Neuronal stem cell (in vitro differentiated cells): ENCODE data around the gene SLC9A7.

Experiments
- DNase-seq: peaks from one replicate; pipeline ENCODE4 v3.0.0-alpha.2; 2013; ENCODE audit warnings: low spot score
- H2AFZ ChIP-seq: one replicate; pipeline ENCODE4 v1.6.1; 2013; ENCODE audit warnings: mild to moderate bottlenecking, low read length, inconsistent platforms
- H2AK5ac ChIP-seq: 2 replicates; pipeline ENCODE4 v1.6.1; 2013; ENCODE audit warnings: low read depth, mild to moderate bottlenecking, inconsistent platforms, low read length, moderate library complexity, mixed read lengths
- H2BK120ac ChIP-seq: 2 replicates; pipeline ENCODE4 v1.6.1; 2013; ENCODE audit warnings: low read depth, mild to moderate bottlenecking, inconsistent platforms, low read length, moderate library complexity, mixed read lengths
- H2BK12ac ChIP-seq: one replicate; pipeline ENCODE4 v1.6.1; 2013; ENCODE audit warnings: low read length, inconsistent platforms
- H2BK15ac ChIP-seq: 2 replicates; pipeline ENCODE4 v1.6.1; 2013; ENCODE audit warnings: mild to moderate bottlenecking, low read length, inconsistent platforms, mixed read lengths
- H2BK5ac ChIP-seq: one replicate; pipeline ENCODE4 v1.6.1; 2013; ENCODE audit warnings: inconsistent platforms, mild to moderate bottlenecking, low read length, moderate library complexity
- H3K14ac ChIP-seq: one replicate; pipeline ENCODE4 v1.6.1; 2013; ENCODE audit warnings: low read length, inconsistent platforms
- H3K18ac ChIP-seq: 2 replicates; pipeline ENCODE4 v1.6.1; 2013; ENCODE audit warnings: low read length, inconsistent platforms
- H3K23ac ChIP-seq: 2 replicates; pipeline ENCODE4 v1.6.1; 2013; ENCODE audit warnings: low read depth, mild to moderate bottlenecking, mixed read lengths, low read length, inconsistent platforms; ENCODE audit not compliant: poor library complexity
- H3K27ac ChIP-seq: replicated peaks from 3 replicates; pipeline ENCODE4 v1.5.1; 2013; ENCODE audit warnings: low read length, inconsistent platforms
- H3K27me3 ChIP-seq, 3 experiments: 2 replicates each; pipeline ENCODE4 v1.6.1; 2013; ENCODE audit warnings: low read length in 3 of 3, mild to moderate bottlenecking in 2 of 3, inconsistent platforms in 1 of 3, low read depth in 1 of 3, mixed read lengths in 1 of 3, moderate library complexity in 1 of 3; ENCODE audit not compliant: control insufficient read depth in 3 of 3, insufficient read depth in 3 of 3
- H3K36me3 ChIP-seq, 2 donors: replicated peaks in 1 of 2; 2 replicates each; pipeline ENCODE4 v1.6.1; 2013; ENCODE audit warnings: low read length in 2 of 2; ENCODE audit not compliant: control insufficient read depth in 2 of 2, insufficient read depth in 2 of 2
- H3K4ac ChIP-seq: 2 replicates; pipeline ENCODE4 v1.6.1; 2013; ENCODE audit warnings: inconsistent platforms, mild to moderate bottlenecking, low read length, moderate library complexity
- H3K4me1 ChIP-seq, 2 donors: 1 replicate in 1 of 2; 2 replicates in 1 of 2; pipeline ENCODE4 v1.6.1; 2013; ENCODE audit warnings: low read length in 2 of 2, low read depth in 1 of 2; ENCODE audit not compliant: control insufficient read depth in 2 of 2, insufficient read depth in 1 of 2
- H3K4me2 ChIP-seq: one replicate; pipeline ENCODE4 v1.6.1; 2013; ENCODE audit warnings: mild to moderate bottlenecking, low read length, inconsistent platforms; ENCODE audit not compliant: insufficient read depth, poor library complexity, severe bottlenecking
- H3K4me3 ChIP-seq, 2 donors: 2 replicates each; pipeline ENCODE4 v1.5.1; 2013; ENCODE audit warnings: low read length in 2 of 2, mild to moderate bottlenecking in 2 of 2, inconsistent platforms in 1 of 2, moderate library complexity in 1 of 2
- H3K79me1 ChIP-seq: one replicate; pipeline ENCODE4 v1.6.1; 2013; ENCODE audit warnings: low read depth, mild to moderate bottlenecking, inconsistent platforms, low read length, moderate library complexity
- H3K9ac ChIP-seq: one replicate; pipeline ENCODE4 v1.6.1; 2013; ENCODE audit warnings: mild to moderate bottlenecking, low read depth, low read length, inconsistent platforms; ENCODE audit not compliant: poor library complexity
- H3K9me3 ChIP-seq, 2 donors: replicated peaks in 1 of 2; 2 replicates each; pipeline versions ENCODE3 to v1.6.1; 2013; ENCODE audit warnings: low read length in 2 of 2, mild to moderate bottlenecking in 2 of 2, inconsistent platforms in 1 of 2, low read depth in 1 of 2, mixed read lengths in 1 of 2, moderate library complexity in 1 of 2; ENCODE audit not compliant: control insufficient read depth in 2 of 2, insufficient read depth in 1 of 2
- H4K8ac ChIP-seq: one replicate; pipeline ENCODE4 v1.6.1; 2013; ENCODE audit warnings: low read depth, mild to moderate bottlenecking, inconsistent platforms, low read length, moderate library complexity
- H4K91ac ChIP-seq: one replicate; pipeline ENCODE4 v1.6.1; 2013; ENCODE audit warnings: low read length, low read depth, mild to moderate bottlenecking, inconsistent platforms; ENCODE audit not compliant: poor library complexity
- WGBS, 2 donors: extraction: QIAGEN DNeasy Blood & Tissue Kit; methylation state at CpG; one replicate each; pipeline ENCODE4 v1.1.7; 2013; ENCODE audit warnings: missing lambda C conversion rate in 2 of 2, mixed read lengths in 1 of 2; ENCODE audit not compliant: insufficient read length in 2 of 2, insufficient replicate concordance in 1 of 2; ENCODE audit errors: extremely low coverage in 2 of 2; 5-methylcytosine and 5-hydroxymethylcytosine counted together

SLC9A7 gene

DNA sequence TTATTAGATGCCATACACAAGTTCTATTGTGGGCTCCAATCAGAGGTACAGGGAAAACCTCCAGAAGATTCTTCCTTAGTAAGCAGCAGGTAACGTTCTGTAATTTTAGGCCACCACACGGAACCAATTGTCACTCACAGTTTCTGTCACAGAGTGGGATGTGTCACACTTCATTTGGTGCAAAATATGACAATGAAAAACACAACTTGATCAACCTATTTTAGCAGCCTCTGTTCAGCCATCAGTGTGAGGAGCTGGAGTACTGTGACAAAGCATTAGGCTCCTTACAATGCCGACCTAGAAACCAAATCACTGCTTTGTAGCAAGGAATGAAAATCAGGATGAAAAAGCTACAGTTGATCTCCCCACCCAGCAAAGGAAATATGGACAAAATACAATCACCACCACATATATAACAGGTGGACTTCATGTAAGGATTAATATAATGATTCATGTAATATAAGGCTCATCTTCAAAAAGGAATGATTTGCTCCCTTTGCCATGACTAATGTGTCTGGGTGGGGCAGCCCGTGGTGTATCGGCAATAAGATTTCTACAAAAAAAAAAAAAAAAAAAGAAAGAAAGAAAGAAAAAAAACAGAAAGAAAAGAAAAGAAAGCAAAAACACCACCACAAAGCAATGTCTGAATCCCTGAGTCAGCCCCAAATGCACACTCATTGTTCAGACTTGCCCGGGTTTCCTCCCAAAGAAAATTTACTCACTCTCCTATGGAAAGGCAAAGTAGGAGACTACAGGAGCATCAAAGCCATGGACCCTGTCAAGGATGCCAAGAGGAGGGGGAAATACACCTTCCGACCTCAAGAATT lies 36.0 kb downstream of the SLC9A7 start:
- Histone ChIP-seq H3K9ac (no peak overlapping the region), H2AFZ (no peak overlapping the region), H2BK120ac (no peak overlapping the region), H3K9me3 (no peaks in the 10 kb centered on the region), H3K23ac (no peak overlapping the region), H2BK5ac (no peak overlapping the region), H3K18ac (no peak overlapping the region), H3K79me1 (no peaks in the 10 kb centered on the region), H3K36me3 (no peaks in the 10 kb centered on the region), H3K4me1 (no peaks in the 10 kb centered on the region), H3K27ac (no peak overlapping the region), H4K91ac (no peak overlapping the region), H3K4me2 (no peak overlapping the region), H2AK5ac (no peak overlapping the region), H3K14ac (no peak overlapping the region), H3K27me3 (peaks cover 0 to 7% (median 0%) of the 10 kb centered on the region in 3 experiments), H4K8ac (no peak overlapping the region), H2BK12ac (no peak overlapping the region), H2BK15ac (no peak overlapping the region), H3K4ac (no peak overlapping the region), H3K4me3 (no peak overlapping the region)
- DNase-seq = no peak
- WGBS, 2 donors = no CpG with 5 or more reads among the region's 7 CpGs

DNA sequence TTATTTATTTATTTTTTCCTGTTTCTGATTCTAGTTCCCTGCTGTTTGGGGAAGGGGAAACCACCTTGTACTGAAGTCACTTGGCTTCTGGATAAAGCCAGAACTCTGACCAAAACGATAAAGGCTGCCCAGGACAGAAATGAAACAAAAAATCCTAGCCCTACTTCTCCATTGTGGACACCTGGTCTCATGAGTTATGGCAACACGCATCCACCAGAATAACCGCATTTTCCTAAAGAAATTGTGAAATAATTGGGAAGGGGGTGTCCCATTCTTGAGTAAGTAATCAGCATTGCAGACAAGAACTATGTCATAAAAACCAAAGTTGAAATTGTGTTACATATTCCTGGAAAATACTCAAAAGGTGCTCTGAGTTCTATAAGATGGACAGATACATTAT lies 42.1 kb downstream of the SLC9A7 start:
- no peak overlapping the region for H3K4me2 ChIP-seq
- no peak overlapping the region for H2BK12ac ChIP-seq
- H3K4me3 ChIP-seq = no peak overlapping the region
- H3K14ac ChIP-seq = no peak overlapping the region
- H3K4me1 ChIP-seq = no peaks in the 10 kb centered on the region
- H4K8ac ChIP-seq = no peak overlapping the region
- no peaks in the 10 kb centered on the region for H3K27me3 ChIP-seq
- no peaks in the 10 kb centered on the region for H3K79me1 ChIP-seq
- no peak overlapping the region for H4K91ac ChIP-seq
- no peak overlapping the region for H3K4ac ChIP-seq
- WGBS, 2 donors = no CpG with 5 or more reads among the region's 3 CpGs
- no peaks in the 10 kb centered on the region for H3K36me3 ChIP-seq
- no peak overlapping the region for H2BK5ac ChIP-seq
- H3K9me3 ChIP-seq = no peaks in the 10 kb centered on the region
- H2BK15ac ChIP-seq = no peak overlapping the region
- no peak overlapping the region for H2AK5ac ChIP-seq
- H3K27ac ChIP-seq = no peak overlapping the region
- H3K23ac ChIP-seq = no peak overlapping the region
- H2AFZ ChIP-seq = no peak overlapping the region
- no peak for DNase-seq
- H3K9ac ChIP-seq = no peak overlapping the region
- no peak overlapping the region for H3K18ac ChIP-seq
- H2BK120ac ChIP-seq = no peak overlapping the region

DNA sequence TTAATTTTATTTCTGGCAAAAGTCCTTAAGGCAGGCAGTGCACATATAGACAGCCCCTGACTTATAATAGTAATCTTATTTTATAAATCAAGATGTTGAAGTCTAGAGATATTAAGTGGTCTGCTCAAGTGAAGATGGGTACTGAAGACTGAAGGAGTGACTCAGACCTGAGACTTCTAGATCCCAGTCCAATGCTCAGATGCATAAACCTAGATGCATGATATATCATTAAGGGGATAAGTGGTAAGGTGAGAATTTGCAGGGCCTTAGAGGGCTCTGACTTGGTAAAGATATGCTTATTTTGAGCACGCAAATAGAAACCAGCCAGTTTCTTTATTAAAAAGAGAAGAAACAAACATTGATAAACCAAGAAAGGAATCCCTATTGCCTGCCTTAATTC lies 42.9 kb downstream of the SLC9A7 start:
- Histone ChIP-seq H3K9me3 (no peaks in the 10 kb centered on the region), H2AFZ (no peak overlapping the region), H3K4me2 (no peak overlapping the region), H3K4me3 (no peak overlapping the region), H2BK120ac (no peak overlapping the region), H2BK12ac (no peak overlapping the region), H4K91ac (no peak overlapping the region), H3K79me1 (no peaks in the 10 kb centered on the region), H4K8ac (no peak overlapping the region), H2BK15ac (no peak overlapping the region), H3K4me1 (no peaks in the 10 kb centered on the region), H2AK5ac (no peak overlapping the region), H3K27ac (no peak overlapping the region), H3K18ac (no peak overlapping the region), H3K9ac (no peak overlapping the region), H3K14ac (no peak overlapping the region), H3K27me3 (no peaks in the 10 kb centered on the region), H3K36me3 (no peaks in the 10 kb centered on the region), H2BK5ac (no peak overlapping the region), H3K23ac (no peak overlapping the region), H3K4ac (no peak overlapping the region)
- WGBS, 2 donors = no CpG with 5 or more reads among the region's 1 CpG
- no peak for DNase-seq

DNA sequence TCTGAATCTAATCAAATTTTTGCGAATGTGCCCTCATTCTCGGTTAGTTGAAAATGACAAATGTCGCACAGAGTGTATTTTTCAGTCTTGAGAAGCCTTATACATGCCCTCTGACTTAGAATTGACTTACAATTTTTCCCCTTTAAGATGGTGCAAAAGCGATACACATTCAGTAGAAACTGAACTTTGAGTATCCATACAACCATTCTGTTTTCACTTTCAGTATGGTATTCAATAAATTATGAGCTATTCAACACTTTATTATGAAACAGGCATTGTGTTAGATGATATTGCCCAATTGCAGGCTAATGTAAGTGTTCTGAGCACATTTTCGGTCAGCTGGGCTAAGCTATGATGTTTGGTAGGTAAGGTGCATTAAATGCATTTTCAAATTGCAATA lies 43.4 kb downstream of the SLC9A7 start:
- Histone ChIP-seq H3K27ac (no peak overlapping the region), H3K4me3 (no peak overlapping the region), H4K91ac (no peak overlapping the region), H3K27me3 (no peaks in the 10 kb centered on the region), H3K23ac (no peak overlapping the region), H2BK120ac (no peak overlapping the region), H3K9me3 (no peaks in the 10 kb centered on the region), H3K79me1 (no peaks in the 10 kb centered on the region), H3K36me3 (no peaks in the 10 kb centered on the region), H2AFZ (no peak overlapping the region), H3K18ac (no peak overlapping the region), H3K4ac (no peak overlapping the region), H2BK12ac (no peak overlapping the region), H3K9ac (no peak overlapping the region), H2BK5ac (no peak overlapping the region), H3K4me1 (no peaks in the 10 kb centered on the region), H2BK15ac (no peak overlapping the region), H4K8ac (no peak overlapping the region), H2AK5ac (no peak overlapping the region), H3K4me2 (no peak overlapping the region), H3K14ac (no peak overlapping the region)
- no peak for DNase-seq
- WGBS, 2 donors = no CpG with 5 or more reads among the region's 5 CpGs
